SH-SY5Y (cell line): ENCODE measurements around the gene CNGB1.

Experiments used
- GATA2 ChIP-seq: IDR thresholded peaks from 2 replicates; pipeline ENCODE4 v1.6.1; 2011; ENCODE audit warnings: mild to moderate bottlenecking, low read depth, low read length
- GATA3 ChIP-seq: IDR thresholded peaks from 2 replicates; pipeline ENCODE4 v1.6.1; 2011; ENCODE audit warnings: low read depth, mild to moderate bottlenecking, low read length, moderate library complexity

DNA sequence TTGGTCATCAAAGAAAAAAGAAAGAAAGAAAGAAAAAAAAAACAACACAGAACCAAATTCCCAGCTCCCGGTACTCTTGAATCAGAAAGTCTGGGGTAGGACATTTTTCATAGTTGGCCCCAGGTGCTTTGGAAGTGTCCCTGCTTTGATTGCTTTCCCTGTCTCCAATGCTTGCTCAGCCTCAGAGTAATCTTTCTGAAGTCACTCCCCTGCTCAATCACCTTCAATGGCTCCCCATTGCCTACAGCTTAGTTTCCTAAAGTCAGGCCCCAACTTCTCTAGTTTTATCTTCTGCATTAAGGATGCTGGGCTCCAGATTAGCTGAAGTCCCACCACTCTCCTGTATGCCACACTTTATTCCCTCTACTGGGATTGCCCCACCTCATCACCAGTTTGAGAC, 17.1 kb downstream of the CNGB1 start:
- TF ChIP-seq GATA2 (no peak), GATA3 (no peak)
